Posterior vena cava (tissue), 2 donors: ENCODE results near the gene HLX. TPM values are rescaled to one million over a fixed set of nuclear protein-coding genes. Genes with fewer than 3 reads are reported as not detected.

Experiments
- DNase-seq: peaks from one replicate; pipeline ENCODE4 v3.0.0-alpha.2; 2020; ENCODE audit warnings: low spot score
- intact Hi-C, 2 donors: fragments of 100-400 bp; cut with DNase I; formaldehyde crosslinking; loops; one replicate each; pipeline versions ENCODE4 v1.14.1 to v1.14.2; 2022 to 2023
- total RNA-seq, 2 donors: library from RNA; stranded (reverse); fragmentation: NEBNext Ultra II Directional; extraction: Animal tissue kit (Norgen Biotek cat#: 25700); gene quantifications; one replicate each; pipeline ENCODE4 v1.2.1, GENCODE V29; 2021
- donor health status: DM: yes; HTN: yes; CAD: no.
- donor health status: DM: yes; HTN: yes; CAD: no.

Gene HLX
- total RNA-seq, 2 donors from 2014 or later: 16.2 to 22.1 TPM

DNA sequence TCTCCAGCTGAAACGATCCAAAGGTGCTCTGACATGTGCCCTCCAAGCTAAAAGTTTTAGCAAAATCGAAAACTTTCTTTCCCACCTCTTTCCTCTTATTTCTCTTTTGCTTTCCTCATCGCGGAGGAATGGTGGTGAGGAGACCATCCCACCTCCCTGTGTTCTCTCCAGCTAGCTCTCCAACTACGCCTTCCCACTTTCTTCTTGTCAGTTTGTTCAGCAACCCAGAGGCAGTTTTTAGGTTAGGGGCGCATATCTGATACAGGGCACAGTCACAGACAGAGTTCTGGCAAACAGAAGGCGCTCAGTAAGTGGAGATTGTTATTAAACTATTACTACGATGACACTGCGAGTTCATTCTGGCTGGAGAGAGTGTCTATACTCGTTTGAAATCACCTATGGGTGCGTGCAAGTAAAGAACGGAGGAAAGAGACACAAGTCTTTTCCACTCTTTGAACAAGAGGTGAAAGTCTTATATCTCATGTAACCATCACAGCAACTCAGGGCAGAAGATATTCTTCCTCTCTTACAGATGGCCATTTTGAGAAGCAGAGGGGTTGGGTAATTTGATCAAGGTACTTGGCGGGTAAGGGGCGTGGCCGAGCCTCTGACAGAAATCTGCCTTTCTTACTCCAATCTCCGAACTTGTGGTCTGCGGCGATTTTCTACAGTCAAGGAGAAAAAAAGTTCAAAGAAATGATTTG is 13.9 kb downstream of the HLX start:
- intact Hi-C loops: no loop called here

DNA sequence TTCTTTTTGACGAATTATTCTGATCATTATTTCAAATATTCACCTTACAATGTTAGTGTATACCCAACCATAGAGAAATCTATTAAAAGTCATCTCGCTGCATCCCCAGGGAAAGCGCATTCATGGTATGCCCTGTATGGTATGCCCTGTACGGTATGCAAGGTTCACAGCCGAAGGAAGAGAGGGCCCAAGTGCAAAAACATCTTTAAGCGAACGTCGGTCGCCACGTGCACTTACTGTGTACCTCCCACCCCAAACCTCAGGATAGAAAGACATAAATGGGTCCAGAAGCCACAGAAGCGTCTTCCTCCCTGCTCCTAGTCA is 14.4 kb downstream of the HLX start:
- DNase-seq: no peak
- intact Hi-C loops: no loop called here

More for the DNA sequence above, 13.9 kb downstream of the HLX start:
- DNase-seq: no peak

DNA sequence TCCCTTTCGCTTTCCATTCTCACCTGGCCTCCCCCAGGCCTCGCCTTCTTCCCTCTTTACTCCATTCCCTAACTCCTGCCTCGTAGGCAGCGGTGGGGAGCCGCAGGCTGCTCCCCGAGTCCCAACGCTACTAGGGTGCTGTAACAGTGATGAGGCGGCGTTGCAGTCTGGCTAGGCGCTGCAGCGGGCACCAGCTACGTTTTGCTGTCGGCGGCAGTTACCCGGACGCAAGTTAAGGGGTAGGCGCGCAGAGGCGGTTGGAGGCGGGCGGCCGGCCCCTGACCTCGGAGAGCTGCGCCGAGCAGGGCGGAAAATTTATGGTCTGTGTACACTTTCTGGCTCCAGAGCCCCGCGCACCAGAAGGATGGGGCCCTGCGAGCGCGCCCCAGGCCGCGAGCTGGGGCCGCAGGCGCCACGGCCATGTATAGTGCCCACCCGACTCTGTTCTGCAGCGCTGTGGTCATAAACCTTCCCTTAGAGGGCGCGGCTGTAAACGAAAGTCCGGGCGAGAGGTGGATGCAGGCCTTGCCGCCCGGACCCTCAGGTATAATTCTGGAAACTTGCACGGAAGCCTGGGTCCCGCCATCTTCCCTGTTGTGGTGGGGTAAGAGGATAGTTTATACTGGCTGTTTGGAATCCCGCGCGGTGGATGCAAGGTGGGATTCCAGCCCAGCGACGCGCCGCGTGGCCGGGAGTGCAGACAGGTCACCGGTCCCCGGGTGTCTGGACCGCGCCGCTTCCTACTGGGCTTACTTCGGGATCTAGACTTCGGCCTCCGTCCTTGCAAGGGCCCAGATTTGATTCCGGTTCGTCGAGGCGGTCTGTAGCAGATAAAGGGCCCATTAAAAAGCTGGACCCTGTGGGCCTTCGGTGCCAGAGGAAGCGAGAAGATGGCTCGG is 15.0 kb downstream of the HLX start:
- DNase-seq: no peak
- intact Hi-C loops: no loop called here

DNA sequence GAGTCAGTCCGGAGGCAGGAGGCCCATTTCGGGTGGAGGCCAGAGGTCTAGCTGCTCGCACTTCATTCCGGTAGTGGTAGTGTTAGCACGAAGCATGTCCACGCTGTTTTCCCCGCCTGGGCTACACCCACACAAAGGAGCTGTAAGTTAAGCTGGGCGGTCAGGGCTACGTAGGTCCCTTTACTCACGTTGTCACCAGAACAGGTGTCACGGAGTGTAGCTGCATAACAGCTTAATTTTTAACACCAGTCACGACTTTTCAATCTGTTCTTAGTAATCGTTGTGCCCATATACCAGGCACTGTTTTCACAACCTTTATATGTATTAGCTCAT is 15.6 kb downstream of the HLX start:
- intact Hi-C loops: no loop called here

DNA sequence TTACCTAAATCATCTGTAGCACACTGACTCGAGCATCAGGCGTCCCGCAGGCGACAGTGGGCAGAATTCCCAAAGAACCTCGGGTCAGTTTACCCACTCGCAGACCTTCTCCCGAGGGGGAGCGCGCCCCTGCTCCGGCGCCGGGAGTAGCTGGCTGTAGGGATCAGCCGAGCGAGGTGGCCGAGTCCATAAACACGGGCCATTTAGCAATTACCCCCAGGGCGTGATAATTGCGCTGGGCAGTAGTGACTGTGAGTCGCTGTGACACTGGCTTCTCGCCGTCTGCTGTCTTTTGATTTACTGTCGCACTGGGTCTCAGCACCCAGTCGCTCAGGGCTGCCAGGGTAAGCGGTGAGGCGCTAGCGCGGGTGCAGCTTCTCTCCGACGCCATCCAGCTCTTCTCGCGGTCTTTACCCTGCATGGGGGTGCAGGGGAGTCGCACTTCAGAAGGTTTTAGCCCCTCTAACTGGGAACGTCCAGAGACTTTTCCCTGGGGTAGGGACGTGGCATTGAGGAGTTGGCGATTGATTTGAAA is 16.2 kb downstream of the HLX start:
- intact Hi-C loops: no loop called here
- DNase-seq: no peak

More for the DNA sequence above, 15.6 kb downstream of the HLX start:
- no peak for DNase-seq

DNA sequence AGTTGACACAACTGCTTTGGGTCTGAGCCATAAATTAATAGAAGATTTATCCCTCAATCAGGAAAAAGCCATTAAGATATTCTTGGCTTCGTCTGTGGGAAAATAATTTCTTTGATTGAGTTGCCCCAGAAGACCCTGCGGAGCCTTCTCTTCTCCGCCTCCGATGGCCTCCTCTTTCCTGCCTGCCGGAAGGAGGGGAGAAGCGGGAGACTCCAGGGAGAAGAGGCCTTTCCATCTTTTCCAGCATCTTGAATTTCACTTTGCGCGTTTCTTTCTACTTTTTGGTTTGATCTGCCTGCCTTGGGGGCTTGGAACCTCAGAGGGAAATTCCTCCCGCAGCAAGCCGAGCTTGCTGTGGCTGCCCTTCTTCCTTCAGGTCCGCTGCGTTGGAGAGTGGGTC is 16.8 kb downstream of the HLX start:
- intact Hi-C loops: no loop called here

DNA sequence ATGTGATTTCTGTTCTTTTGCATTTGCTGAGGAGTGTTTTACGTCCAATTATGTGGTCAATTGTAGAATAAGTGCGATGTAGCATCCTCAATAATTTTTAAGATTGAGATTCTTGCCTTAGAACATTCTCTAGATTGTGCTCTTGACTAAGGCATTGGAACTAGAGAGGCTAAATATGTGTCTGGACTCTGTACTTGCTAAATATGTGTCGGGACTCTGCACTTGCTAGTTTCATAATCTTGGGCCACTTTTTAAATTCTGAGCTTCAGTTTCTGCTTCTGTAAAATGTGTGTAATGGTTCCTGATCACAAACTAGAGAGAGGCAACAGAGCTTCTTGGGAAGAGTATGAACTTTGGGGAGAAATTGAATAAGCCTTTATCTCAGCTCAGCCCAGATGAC is 21.6 kb downstream of the HLX start:
- intact Hi-C loops: no loop called here
- no peak for DNase-seq

More for the DNA sequence above, 16.8 kb downstream of the HLX start:
- DNase-seq: no peak

DNA sequence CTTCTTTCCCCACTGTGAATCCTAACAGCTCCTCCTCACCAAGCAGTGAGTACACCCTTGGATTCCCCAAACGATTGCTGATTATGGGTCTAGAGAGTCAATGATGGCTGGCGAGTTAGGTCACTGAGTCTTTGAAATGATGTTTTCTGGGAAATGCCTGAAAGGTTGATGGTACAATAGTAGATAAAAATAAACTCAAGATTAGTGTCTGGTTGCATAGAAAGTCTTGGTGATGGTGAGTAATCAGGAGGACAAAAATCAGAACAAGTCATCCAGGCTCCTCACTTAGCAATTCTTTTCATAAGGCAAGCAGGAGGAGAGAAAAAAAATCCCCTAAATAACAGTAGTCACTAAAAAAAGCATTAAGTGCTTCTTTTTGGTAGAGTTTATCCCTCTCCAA is 22.6 kb downstream of the HLX start:
- no peak for DNase-seq
- intact Hi-C loops: no loop called here

DNA sequence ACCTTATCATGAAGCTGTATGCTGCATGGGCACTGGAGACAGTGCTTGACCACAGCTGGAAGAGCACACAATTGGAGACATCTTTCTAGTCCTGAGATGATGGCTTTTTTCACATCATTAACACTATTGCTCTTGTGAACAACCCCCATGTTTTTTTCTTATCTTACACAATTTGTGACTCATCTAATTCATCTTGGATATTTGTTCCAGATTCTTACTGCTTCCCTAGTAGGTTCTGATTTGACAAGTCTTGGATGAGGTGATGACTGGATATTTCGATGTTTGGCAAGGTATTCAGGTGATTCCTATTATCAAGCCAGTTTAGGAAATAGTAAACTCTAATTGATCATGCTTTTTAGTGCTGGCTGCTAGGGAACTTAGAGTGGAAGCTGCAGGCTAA is 23.7 kb downstream of the HLX start:
- intact Hi-C loops: no loop called here
- no peak for DNase-seq

DNA sequence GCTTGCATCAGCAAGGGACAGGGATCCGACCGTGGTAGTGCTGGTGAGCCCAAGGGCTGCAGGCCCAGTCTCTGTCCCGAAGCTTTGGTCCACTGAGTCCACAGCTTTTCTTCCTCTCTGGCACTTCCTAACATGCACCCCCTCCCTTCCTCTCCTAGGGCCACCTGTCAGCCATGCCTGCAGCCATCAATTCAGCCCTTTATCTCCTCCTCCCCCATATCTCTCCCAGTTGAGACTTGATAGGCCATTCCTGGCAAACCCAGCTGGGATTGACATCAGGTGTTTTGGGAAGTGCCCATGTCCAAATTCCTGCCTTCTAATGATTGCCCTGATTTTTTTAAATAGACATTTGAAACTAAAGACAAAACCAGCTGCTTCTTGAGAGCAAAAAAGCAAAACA is 25.6 kb downstream of the HLX start:
- intact Hi-C loops: no loop called here
- DNase-seq: no peak

DNA sequence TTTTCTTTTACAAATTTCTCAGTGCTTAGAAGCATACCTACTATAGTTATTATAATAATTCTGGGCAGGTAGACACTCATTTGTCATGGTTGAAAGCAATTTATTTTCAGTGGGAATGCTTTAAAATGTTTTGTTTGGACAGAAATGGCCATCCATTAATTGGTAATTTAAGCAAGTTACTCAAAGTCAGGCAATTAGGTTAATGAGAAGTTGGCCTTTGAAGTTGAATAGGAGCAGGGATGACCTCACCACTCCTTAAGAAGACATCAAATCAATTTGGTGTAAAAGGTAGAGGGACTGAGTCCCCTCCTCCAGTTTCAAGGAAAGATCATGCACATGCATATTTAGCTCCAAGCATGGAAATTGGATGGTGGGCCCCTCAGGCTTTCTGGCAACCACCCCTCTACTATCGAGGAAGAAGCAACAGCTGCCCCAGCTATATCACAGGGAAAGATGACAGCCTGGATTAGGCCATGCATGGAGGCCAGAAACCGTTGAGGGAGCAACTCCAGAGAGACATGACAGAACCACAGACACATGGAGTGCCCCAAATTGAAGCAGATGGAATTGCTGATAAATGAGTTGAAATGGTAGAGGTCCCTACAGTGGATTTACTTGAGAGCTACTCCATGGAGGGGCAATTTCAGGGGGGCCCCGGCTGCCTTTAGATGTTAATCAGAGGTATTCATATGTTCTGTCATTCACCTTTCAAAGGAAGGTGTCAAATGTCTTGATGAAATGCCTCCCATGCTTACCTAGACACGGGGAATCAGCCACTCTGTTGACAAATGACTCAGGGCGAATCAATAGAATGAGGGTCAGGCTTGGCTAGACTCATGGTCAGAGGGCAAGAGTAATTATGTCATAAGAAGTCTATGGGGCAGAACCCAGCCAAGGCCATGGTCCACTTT is 26.7 kb downstream of the HLX start:
- intact Hi-C loops: no loop called here
- no peak for DNase-seq

DNA sequence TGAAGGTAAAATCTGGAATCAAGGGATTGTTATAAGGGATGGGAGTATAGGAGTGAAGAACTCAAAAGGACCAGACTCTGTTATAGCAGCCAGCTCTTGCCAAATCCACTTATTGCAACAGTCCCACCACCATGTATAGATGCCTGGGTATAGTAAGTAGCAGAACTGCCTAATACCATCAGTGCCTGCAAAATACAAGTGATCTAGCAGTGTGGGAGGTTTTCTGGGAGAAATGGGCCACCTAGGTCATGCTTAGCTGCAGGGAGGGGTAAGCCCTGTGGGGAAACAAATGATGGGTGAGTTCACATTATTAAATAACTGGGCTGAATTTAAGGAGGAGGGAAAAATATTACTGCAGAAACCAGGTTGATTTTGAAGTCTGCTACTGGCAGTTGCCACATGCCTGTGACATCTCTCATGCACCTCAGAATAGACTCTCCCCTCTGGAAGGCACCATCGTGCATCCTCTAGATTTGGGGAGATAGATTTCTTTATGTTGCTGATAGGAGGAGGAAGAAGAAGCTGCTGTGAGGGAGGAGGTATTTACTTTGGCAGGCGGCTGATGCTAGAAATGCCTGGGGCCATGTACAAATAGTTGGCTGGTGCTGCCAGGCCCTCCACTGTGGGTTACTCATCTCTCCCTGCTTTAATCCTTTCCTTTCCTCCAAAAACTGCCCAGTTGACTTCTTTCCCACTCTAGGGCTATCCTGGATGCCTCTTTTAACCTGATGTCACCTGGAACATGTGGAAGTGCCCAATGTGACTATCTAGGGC is 27.5 kb downstream of the HLX start:
- no peak for DNase-seq
- intact Hi-C loops: no loop called here

DNA sequence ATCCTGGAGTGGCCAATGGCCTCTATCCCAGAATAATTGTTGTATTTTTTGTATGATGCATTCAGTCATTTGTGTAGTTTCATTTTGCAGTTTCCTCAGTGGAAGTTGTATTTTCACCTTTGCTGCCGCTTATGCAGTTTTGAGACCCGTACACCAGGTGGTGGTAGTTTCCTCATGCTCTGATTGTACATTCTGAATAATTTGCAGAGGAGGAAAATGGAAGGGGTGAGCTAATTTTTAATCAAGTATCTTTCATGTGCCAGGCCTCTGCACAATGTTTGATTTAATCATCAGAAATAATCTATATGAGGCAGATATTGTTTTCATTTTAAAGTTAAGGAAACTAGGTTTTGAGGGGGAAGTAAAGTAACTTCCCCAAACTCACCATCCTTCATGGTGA is 29.5 kb downstream of the HLX start:
- DNase-seq: no peak
- intact Hi-C loops: no loop called here

DNA sequence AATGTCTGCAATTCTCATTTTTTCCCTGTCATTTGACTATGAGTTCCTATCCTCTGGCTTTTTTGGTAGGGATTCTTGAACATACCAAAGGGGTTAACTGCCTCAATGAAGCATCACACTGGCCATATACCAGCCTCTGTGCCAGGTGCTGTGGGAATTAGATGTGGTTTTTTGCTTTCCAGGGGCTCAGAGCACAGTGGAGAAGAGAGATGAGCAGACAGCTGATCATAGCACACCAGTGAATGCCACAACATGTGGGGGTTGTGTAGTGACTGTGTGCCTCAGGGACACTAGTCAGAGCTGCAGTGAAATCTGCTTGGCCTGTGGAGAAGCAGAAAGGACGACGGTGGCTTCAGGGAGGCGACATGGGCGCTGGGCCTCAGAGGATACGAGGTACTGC is 30.8 kb downstream of the HLX start:
- DNase-seq: no peak
- intact Hi-C loops: no loop called here

DNA sequence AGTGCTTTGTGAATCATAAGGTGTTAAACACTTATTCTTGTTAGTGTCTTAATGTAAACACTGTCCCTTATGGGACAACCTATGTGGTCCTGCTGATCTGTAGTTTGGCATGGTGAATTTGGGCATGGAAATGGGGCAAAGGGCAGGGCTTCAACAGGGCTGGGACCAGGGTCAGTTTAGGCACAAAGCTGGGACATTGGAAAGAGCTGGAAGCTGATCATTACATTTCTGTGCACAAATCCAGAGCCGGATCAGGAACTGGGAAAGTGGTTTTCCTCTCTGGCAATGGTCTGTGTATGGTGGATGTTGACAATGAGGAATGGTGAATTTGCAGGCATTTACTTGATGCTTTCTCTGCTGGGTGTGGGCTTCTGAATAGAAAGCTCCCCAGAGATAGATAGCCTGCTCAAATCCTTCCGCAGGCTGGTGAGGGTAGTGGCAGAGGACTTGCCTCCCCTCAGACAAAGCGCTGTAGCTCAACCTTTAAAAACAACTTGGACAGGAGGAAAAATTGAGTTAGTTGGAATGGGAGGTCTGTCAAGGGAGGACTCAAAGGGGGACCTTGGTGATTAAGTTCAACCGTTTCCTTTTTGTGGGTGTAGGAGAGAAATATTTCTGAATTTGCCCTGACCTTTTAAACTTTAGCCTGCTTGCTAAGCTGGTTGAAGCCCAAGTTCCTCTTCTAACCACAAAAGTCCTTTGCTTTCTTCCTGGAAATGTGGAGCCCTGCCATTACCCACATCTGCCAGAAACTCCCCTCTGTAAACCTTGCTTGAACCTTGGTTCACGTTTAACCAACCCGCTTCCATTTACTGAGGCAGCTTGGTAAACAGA is 35.3 kb downstream of the HLX start:
- no peak for DNase-seq
- intact Hi-C loops: no loop called here

DNA sequence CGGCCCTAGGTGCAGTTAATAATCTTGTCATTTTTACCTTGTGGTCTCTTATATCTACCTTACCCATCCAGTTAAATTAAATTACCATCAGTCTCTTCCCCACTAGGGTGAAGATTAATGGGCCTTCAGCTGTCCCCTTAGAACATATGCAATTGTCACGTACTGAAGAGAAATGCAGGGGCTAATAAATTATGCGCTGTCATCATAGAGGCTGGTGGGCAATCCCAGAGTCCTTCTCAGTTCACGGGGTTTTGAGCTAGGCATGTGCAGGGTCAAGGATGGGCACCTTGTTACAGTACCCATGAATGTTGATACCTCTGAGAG is 35.8 kb downstream of the HLX start:
- intact Hi-C loops: no loop called here
- DNase-seq: no peak

DNA sequence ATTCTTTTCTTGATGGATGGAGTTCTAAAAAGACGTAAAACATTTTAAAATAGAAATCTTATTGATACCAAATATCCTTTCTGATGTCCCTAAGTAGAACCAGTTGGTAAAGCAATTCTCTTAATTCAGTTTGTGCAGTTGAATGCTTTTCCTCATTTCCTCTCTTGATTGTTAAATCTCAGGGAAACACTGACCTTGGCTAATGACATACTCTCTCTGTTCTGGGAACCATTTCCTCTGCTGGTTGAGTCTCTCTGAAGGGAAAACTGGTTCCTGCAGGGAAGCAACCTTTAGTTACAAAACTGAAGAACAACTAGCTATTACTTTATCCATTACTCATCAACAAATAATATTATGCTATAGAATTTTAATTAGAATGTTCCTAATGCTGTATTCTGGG is 36.7 kb downstream of the HLX start:
- DNase-seq: no peak
- intact Hi-C loops: no loop called here

DNA sequence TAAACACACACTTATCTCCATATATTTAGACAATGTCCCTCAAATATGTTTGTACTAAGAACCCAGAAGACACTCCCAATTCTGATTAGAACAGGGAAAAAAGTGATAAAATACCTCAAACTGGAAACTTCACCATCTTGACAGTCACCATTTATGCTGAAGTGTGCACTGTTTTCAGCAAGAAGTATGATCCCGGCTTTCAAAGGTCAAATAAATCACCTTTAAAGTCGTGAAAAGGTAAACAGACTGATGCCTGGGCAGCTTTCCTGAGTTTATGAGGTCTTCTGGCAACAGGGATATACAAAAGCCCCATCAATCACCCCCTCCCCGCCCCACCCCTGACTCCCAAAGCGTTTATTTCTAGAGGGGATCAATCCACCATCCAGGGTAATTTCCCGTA is 37.9 kb downstream of the HLX start:
- no peak for DNase-seq
- intact Hi-C loops: no loop called here
